Fibroblast of pulmonary artery (primary cell): ENCODE measurements around the gene ZNRD2.

Source experiments
- DNase-seq: peaks from one replicate; pipeline ENCODE4 v3.0.0-alpha.2; 2010; ENCODE audit warnings: low read depth
- H3K4me3 ChIP-seq: replicated peaks from 2 replicates; pipeline ENCODE4 v1.5.1; 2011; ENCODE audit warnings: low read depth, mild to moderate bottlenecking, control low read depth, low read length, moderate library complexity
- CTCF ChIP-seq: IDR thresholded peaks from 2 replicates; pipeline ENCODE4 v1.5.1; 2011; ENCODE audit warnings: mild to moderate bottlenecking, control low read depth, low read length, inconsistent platforms; ENCODE audit errors: missing control alignments

Gene ZNRD2

GRCh38 chr11:65586247-65586630, 16.0 kb downstream of the ZNRD2 start:
- DNase-seq: no peak
- no peak overlapping the region for H3K4me3 ChIP-seq
- TF ChIP-seq CTCF: no peak

GRCh38 chr11:65586676-65587075, 16.4 kb downstream of the ZNRD2 start:
- TF ChIP-seq CTCF: no peak
- DNase-seq: peak; percentile 42
- no peak overlapping the region for H3K4me3 ChIP-seq

GRCh38 chr11:65588199-65589054, 18.1 kb downstream of the ZNRD2 start:
- H3K4me3 ChIP-seq: no peak overlapping the region
- peak; percentile 68 for DNase-seq
- peak; percentile 55 for TF ChIP-seq CTCF

GRCh38 chr11:65589444-65590239, 19.4 kb downstream of the ZNRD2 start:
- TF ChIP-seq CTCF: no peak
- H3K4me3 ChIP-seq: no peak overlapping the region
- DNase-seq: no peak

GRCh38 chr11:65590240-65590738, 20.0 kb downstream of the ZNRD2 start:
- DNase-seq: peak; percentile 45
- no peak for TF ChIP-seq CTCF
- no peak overlapping the region for H3K4me3 ChIP-seq

- H3K4me3 ChIP-seq: no peak overlapping the region
- no peak for DNase-seq
- no peak for TF ChIP-seq CTCF
These were observed 21.9 kb downstream of the ZNRD2 start for GRCh38 chr11:65591939-65592857.
